GM23248 (cell line): Measurements from ENCODE around the gene GAB2.

Experiments
- EZH2 ChIP-seq: fragments of 200-600 bp; sonication (generic); IDR thresholded peaks from 2 replicates; pipeline ENCODE4 v1.6.1; 2018; ENCODE audit warnings: antibody characterized with exemption, mild to moderate bottlenecking; ENCODE audit not compliant: insufficient read depth, poor library complexity, severe bottlenecking
- EZH2phosphoT487 ChIP-seq: fragments of 200-600 bp; sonication (generic); IDR thresholded peaks from 2 replicates; pipeline ENCODE4 v1.6.1; 2018; ENCODE audit warnings: antibody characterized with exemption, moderate library complexity, mild to moderate bottlenecking, low read depth; ENCODE audit not compliant: insufficient read depth

- TF ChIP-seq EZH2phosphoT487 (no peak), EZH2 (no peak)
Measured at GRCh38 chr11:78313181-78313795, 104.3 kb downstream of the GAB2 start.
